PC-3 (cell line): ENCODE measurements around the gene FILIP1L. TPM values are rescaled to one million over a fixed set of nuclear protein-coding genes. Genes with fewer than 3 reads are reported as not detected.

ENCODE experiments used
- ATAC-seq: fragments of 200-7000 bp; cut with Tn5 transposase; 2 replicates; pipeline ENCODE4 v1.9.1; 2020; ENCODE audit warnings: mild to moderate bottlenecking, moderate library complexity
- BruUV-seq: library from RNA; stranded (reverse); fragments of 400-500 nt; replicated peaks from 2 replicates; lab custom pipeline; 2021; lab: Mats Ljungman, UMichigan
- CTCF ChIA-PET: fragments of 300-600 bp; sonication (Branson Sonifier 250); formaldehyde crosslinking; loops from one replicate; lab custom pipeline; 2022; ENCODE audit warnings: antibody characterized with exemption; lab: Charles Lee
- POLR2A ChIA-PET: fragments of 300-600 bp; sonication (Branson Sonifier 250); formaldehyde crosslinking; loops from one replicate; lab custom pipeline; 2022; ENCODE audit warnings: antibody characterized with exemption; ENCODE audit not compliant: unreplicated experiment; lab: Charles Lee
- DNase-seq: peaks from one replicate; pipeline ENCODE4 v3.0.0-alpha.2; 2015
- H2AFZ ChIP-seq: fragments of 300-600 bp; sonication (generic); 2 replicates; pipeline ENCODE4 v1.6.0; 2016; ENCODE audit warnings: antibody characterized with exemption, low read length
- H3F3A ChIP-seq: fragments of 300-600 bp; sonication (generic); one replicate; pipeline ENCODE4 v1.6.0; 2017; ENCODE audit warnings: antibody characterized with exemption, low read length, control low read depth, mild to moderate bottlenecking; ENCODE audit not compliant: unreplicated experiment
- H3K27ac ChIP-seq: fragments of 300-600 bp; sonication (generic); 2 replicates; pipeline ENCODE4 v1.5.1; 2016; ENCODE audit warnings: mild to moderate bottlenecking, low read length
- H3K27me3 ChIP-seq: fragments of 300-600 bp; sonication (generic); 2 replicates; pipeline ENCODE4 v1.6.1; 2016; ENCODE audit warnings: low read length, mixed read lengths
- H3K36me3 ChIP-seq: fragments of 300-600 bp; sonication (generic); 2 replicates; pipeline ENCODE4 v1.6.1; 2016; ENCODE audit warnings: low read depth, mixed run types, low read length, mixed read lengths
- H3K4me1 ChIP-seq: fragments of 300-600 bp; sonication (generic); 2 replicates; pipeline ENCODE4 v1.5.1; 2016; ENCODE audit warnings: low read length; ENCODE audit not compliant: insufficient read depth
- H3K4me2 ChIP-seq: fragments of 300-600 bp; sonication (generic); 2 replicates; pipeline ENCODE4 v1.6.0; 2016; ENCODE audit warnings: low read length
- H3K4me3 ChIP-seq: fragments of 300-600 bp; sonication (generic); 2 replicates; pipeline ENCODE4 v1.5.1; 2016; ENCODE audit warnings: mild to moderate bottlenecking, low read length, mixed read lengths
- H3K79me2 ChIP-seq: fragments of 300-600 bp; sonication (generic); 2 replicates; pipeline ENCODE4 v1.6.1; 2017; ENCODE audit warnings: low read length, mixed read lengths
- H3K9ac ChIP-seq: fragments of 300-600 bp; sonication (generic); 2 replicates; pipeline ENCODE4 v1.6.0; 2016; ENCODE audit warnings: mild to moderate bottlenecking, low read length
- H3K9me2 ChIP-seq: fragments of 300-600 bp; sonication (generic); replicated peaks from 2 replicates; pipeline ENCODE4 v1.6.1; 2016; ENCODE audit warnings: mixed run types, low read length, mixed read lengths
- H3K9me3 ChIP-seq: fragments of 300-600 bp; sonication (generic); 2 replicates; pipeline ENCODE4 v1.6.1; 2016; ENCODE audit warnings: low read length, mixed read lengths
- H4K20me1 ChIP-seq: fragments of 300-600 bp; sonication (generic); 2 replicates; pipeline ENCODE4 v1.6.1; 2016; ENCODE audit warnings: low read length, mixed read lengths
- EZH2 ChIP-seq: fragments of 300-600 bp; sonication (generic); IDR thresholded peaks from one replicate; pipeline ENCODE4 v1.6.1; 2017; ENCODE audit warnings: antibody characterized with exemption, mild to moderate bottlenecking, low read length; ENCODE audit not compliant: unreplicated experiment
- EZH2phosphoT487 ChIP-seq: fragments of 300-600 bp; sonication (generic); IDR thresholded peaks from 2 replicates; pipeline ENCODE4 v1.6.1; 2018; ENCODE audit warnings: mild to moderate bottlenecking, antibody characterized with exemption, low read length, borderline replicate concordance
- intact Hi-C: fragments of 100-400 bp; cut with micrococcal nuclease; formaldehyde crosslinking; loops from 2 replicates; pipeline ENCODE4 v1.9.0; 2023
- total RNA-seq: library from RNA; depleted of rRNA; stranded (reverse); fragments of >200 nt; gene quantifications from 2 replicates; pipeline ENCODE4 v1.2.3, GENCODE V29; 2014
- TF ChIP-seq, protein P1 (sequence below): fragments of 300-600 bp; sonication (generic); conservative IDR thresholded peaks from 2 replicates; pipeline ENCODE4 v1.5.1; 2017; ENCODE audit warnings: antibody characterized with exemption, low read depth, mild to moderate bottlenecking, low read length

The FILIP1L gene
- total RNA-seq, 1 experiment from 2014 or later, result not detected

DNA sequence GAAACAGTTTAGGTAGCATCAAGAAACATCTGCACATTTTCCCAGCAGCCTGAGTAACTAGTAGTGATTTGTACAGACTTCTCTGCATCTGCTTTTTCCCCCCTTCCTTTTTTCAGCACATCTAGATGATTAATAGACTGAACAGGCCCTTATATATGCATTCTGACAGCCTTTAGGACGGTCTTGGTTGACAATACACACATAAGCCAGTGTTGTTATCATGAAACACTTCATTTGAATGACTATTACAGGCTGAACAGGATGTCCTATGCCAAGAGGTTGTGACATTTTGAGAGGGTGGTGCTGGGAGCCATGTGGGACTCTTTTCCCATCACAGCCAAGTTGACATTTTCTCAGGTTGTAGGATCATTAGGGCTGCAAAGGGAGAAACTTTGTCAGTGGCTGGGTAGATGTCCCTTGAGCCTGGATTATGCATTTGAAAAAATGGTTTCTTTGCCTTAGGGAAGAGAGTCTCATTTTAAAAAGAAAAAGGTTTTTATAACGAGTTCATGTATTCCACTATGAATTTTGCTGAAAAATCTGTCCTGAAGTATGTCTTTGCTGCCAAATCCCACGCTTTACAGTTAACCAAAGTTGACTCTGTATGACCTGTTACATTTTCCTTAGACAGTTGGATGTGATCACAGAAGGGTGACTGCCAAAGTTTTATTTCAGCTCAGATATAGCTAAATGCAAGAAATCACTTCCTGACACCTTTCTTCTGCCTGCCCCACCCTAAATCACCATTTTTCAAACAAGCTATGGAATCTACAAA, 73.7 kb downstream of the FILIP1L start:
- Histone ChIP-seq H3K9me2 (no peaks in the 10 kb centered on the region), H2AFZ (no peak overlapping the region), H3K4me2 (peak overlapping the region; percentile 73), H3K27me3 (no peaks in the 10 kb centered on the region), H3K9ac (peak overlapping the region; percentile 18), H3K4me3 (no peak overlapping the region), H3K27ac (peak overlapping the region; percentile 86), H3K4me1 (peaks cover 42% of the 10 kb centered on the region), H3F3A (peaks cover 5% of the 10 kb centered on the region), H3K9me3 (no peaks in the 10 kb centered on the region), H4K20me1 (no peaks in the 10 kb centered on the region), H3K79me2 (peaks cover 9% of the 10 kb centered on the region; the same call in 1 of the 2 replicates), H3K36me3 (no peaks in the 10 kb centered on the region)
- peak; percentile 4 for ATAC-seq
- peak; percentile 31 for DNase-seq
- TF ChIP-seq, protein P1, sequence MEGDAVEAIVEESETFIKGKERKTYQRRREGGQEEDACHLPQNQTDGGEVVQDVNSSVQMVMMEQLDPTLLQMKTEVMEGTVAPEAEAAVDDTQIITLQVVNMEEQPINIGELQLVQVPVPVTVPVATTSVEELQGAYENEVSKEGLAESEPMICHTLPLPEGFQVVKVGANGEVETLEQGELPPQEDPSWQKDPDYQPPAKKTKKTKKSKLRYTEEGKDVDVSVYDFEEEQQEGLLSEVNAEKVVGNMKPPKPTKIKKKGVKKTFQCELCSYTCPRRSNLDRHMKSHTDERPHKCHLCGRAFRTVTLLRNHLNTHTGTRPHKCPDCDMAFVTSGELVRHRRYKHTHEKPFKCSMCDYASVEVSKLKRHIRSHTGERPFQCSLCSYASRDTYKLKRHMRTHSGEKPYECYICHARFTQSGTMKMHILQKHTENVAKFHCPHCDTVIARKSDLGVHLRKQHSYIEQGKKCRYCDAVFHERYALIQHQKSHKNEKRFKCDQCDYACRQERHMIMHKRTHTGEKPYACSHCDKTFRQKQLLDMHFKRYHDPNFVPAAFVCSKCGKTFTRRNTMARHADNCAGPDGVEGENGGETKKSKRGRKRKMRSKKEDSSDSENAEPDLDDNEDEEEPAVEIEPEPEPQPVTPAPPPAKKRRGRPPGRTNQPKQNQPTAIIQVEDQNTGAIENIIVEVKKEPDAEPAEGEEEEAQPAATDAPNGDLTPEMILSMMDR, result no peak
- no peak for TF ChIP-seq EZH2phosphoT487
- no peak for TF ChIP-seq EZH2
- TSS peak; percentile 75 for BruUV-seq
- POLR2A ChIA-PET, result interaction anchor here (0.6 to 1.5 kb wide), 4 partner anchors 8 to 1139 kb away, joined by 3 to 6 read pairs (median 5); partner anchors contain the start of gene TBC1D23
- CTCF ChIA-PET, result interaction anchor here (0.6 to 1.2 kb wide), 3 partner anchors 34 to 209 kb away, joined by 3 to 4 read pairs (median 3); no protein-coding TSS in a partner anchor
- intact Hi-C loops, result no loop called here

DNA sequence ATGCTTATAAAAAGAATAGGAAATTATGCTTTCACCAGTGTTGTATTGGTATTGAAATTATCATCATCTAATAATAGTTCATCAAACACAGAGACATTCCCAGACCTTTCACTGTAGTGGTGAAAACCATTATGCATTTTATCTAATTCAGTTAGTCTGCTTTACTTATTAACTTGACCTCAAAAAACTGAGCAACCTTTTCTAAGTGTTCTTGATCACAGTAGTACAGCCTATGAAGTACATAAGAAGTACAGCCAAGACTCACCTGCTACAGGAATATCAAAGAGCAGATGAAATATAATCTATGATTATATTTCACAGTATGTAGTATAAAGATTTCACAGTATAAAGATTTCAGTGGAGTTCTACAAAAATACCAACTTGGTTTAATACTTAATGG, 75.2 kb downstream of the FILIP1L start:
- Histone ChIP-seq H3K36me3 (no peaks in the 10 kb centered on the region), H3K79me2 (no peaks in the 10 kb centered on the region), H2AFZ (no peak overlapping the region), H3F3A (peaks cover 5% of the 10 kb centered on the region), H3K4me3 (no peak overlapping the region), H3K4me2 (no peak overlapping the region), H3K9me3 (no peaks in the 10 kb centered on the region), H3K27me3 (no peaks in the 10 kb centered on the region), H3K27ac (no peak overlapping the region), H3K9ac (no peak overlapping the region), H3K4me1 (peaks cover 40% of the 10 kb centered on the region), H4K20me1 (no peaks in the 10 kb centered on the region), H3K9me2 (no peaks in the 10 kb centered on the region)
- no peak for ATAC-seq
- intact Hi-C loops, result no loop called here
- no peak for DNase-seq
- ChIA-PET POLR2A (no interaction called here), CTCF (no interaction called here)
- no TSS peak for BruUV-seq
- TF ChIP-seq, protein P1, result no peak
- TF ChIP-seq EZH2 (no peak), EZH2phosphoT487 (no peak)

DNA sequence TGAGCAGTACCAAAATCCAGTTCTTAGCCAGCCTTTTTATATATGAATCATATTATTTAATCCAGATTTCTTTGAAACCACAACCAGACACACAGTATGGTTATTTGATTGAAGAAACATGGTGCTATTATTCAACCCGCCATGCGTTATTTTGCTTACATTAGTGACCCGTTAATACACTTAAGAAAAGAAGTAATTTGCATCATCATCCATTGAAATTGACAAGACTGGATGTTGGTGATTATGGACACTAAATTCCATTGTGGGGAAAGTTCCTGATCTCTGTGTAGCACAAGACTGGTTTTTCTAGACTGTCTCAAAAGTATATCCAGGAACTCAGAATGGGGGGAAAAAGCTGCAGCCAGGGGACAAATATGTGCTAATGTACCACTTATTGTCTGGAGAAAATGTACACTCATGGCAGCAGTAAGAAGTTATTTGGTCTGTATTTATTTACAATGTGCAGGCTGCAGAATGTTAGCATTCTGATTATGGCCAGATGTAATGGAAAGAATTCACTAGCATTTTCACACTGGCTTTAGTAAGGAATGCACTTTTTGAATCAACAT, 80.3 kb downstream of the FILIP1L start:
- no TSS peak for BruUV-seq
- H4K20me1 ChIP-seq, result no peaks in the 10 kb centered on the region
- no peaks in the 10 kb centered on the region for H3K79me2 ChIP-seq
- TF ChIP-seq EZH2phosphoT487, result no peak
- TF ChIP-seq, protein P1, result no peak
- no peak for TF ChIP-seq EZH2
- ChIA-PET CTCF (interaction anchor here (0.6 kb wide), 1 partner anchor 9 kb away, joined by 3 read pairs; no protein-coding TSS in a partner anchor), POLR2A (no interaction called here)
- no peaks in the 10 kb centered on the region for H3F3A ChIP-seq
- no peak for DNase-seq
- H3K36me3 ChIP-seq, result no peaks in the 10 kb centered on the region
- H3K9me3 ChIP-seq, result no peaks in the 10 kb centered on the region
- no peak overlapping the region for H3K4me2 ChIP-seq
- no peak overlapping the region for H3K27ac ChIP-seq
- no peaks in the 10 kb centered on the region for H3K9me2 ChIP-seq
- no peak overlapping the region for H3K4me3 ChIP-seq
- intact Hi-C loops, result no loop called here
- no peak overlapping the region for H3K9ac ChIP-seq
- ATAC-seq, result no peak
- H3K27me3 ChIP-seq, result no peaks in the 10 kb centered on the region
- no peak overlapping the region for H2AFZ ChIP-seq
- peaks cover 33% of the 10 kb centered on the region for H3K4me1 ChIP-seq
